NCI-H1930 (cell line): ENCODE results near the gene TOB1.
"Not testable (repeated sequence)": the region's sequence is repeated elsewhere in the genome, so short reads cannot be mapped to it uniquely, and the experiment has no call there.

Source experiments
- DNase-seq, 2 experiments: peaks; one replicate each; lab custom pipeline; 2025; lab: John Stamatoyannopoulos, UW

TOB1 gene

DNA sequence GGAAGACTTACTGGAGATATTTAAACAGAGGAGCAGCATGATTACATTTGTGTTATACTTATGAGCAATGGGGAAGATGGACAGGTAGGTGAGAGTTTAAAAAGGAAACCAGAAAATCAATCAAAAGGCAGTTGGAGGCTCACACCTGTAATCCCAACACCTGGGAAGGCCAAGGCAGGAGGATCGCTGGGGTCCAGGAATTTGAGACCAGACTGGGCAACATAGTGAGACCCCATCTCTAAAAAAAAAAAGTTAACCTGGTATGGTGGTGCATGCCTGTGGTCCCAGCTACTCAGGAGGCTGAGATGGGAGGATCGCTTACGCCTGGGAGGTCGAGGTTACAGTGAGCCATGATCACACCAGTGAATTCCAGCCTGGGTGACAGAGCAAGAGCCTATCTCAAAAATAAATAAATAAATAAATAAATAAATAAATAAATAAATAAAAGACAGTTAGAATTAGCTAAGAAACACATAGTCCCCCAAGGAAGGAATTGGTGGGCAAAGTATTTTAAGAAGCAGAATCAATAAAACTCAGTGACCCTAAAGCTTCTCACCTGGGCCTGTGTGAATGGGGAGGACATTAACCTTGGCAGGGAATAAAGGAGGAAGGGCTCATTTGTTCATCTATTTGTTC is 32.3 kb upstream of the TOB1 start:
- no peak for DNase-seq

DNA sequence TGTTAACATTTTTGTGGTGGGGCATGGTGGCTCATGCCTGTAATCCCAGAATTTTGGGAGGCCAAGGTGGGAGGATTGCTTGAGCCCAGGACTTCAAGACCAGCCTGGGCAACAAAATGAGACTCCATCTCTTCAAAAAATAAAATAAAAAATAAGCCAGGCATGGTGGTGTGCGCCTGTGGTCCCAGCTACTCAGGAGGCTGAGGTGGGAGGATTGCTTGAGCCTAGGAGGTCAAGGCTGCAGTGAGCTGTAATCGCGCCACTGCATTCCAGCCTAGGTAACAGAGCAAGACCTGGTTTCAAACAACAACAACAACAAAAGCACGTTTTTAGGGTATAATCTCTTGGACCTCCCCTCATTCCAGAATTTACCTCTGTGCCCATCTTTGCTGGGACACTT is 28.4 kb upstream of the TOB1 start:
- not testable (repeated sequence) for DNase-seq

DNA sequence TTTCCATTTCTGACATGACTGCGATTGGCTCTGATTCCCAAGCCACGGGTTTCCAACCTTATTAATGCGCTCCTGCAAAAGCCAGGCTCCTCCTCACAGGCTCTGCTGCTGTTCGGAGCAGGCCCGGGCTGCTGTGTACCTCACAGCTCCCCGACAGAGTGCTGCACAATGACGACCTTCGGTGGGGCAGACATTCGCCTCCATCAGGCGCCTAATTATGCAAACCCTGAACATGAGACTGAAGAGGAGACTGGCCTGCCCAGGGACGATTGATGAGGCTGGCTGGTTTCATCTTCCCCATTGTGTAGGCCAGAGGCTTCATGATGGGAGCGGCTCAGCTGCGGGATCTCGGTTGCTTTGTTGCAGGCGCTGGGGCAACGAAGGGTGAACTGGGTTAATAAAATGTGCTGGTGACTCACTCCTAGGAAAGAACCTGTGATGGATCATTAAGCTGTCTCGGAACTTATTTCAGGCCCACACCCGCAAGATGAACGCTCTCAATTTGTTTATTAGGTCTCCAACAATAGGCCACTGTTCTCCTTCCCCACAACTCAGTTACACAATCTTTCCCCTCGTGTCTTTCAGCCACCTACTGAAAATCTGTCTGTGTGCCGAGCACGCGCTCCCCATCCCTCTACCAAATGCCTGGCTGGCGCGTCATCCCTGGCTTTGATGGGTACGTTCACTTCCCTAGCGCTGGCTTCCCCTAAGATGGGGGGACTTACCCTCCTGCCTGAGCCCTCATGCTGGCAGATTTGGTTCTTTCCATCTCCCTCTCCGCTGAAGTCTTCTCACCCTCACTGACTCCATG is 27.2 kb upstream of the TOB1 start:
- no peak for DNase-seq

DNA sequence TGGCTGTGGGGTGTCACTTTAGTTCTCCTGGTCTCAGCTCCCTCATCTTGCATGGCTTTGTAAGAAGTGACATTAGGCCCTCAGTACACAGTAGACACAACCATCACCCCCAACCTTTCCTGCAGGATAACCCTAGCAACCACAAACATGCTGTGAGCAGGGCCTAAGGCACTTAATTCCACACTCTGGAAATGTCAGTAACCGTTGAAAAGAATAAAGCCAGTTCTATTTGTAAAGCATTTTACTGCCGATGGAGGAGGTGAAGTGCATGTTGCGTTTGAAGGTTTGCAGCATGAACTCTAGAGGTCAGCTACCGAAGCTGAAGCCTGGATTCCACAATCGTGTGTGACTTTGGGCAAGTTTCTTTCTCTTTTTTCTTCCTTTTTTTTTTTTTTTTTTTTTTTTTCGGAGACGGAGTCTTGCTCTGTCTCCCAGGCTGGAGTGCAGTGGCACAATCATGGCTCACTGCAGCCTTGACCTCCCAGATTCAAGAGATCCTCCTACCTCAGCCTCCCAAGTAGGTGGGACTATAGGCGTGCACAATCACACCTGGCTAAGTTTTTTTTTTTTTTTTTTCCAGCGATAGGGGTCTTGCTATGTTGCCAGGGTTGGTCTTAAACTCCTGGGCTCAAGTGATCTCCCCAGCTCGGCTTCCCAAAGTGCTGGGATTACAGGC is 26.1 kb upstream of the TOB1 start:
- no peak for DNase-seq

DNA sequence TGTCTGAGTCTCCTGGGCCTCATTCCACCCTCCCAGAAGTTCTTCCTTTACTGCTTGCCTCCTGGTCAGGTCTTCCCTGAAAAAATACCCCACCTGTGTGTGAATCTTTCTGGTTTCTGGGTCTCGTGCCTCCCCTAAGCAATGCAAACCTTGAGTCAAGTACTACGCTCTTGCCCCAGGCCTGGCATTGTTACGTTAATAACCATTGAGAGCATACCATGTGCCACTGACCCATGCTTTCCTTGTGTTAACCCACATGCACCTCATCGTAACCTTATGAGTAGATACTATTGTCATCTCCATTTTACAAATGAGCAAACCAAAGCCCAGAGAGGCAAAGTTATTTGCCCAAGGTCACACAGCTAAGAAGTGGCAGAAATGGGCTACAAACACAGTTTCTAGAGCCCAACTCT is 25.4 kb upstream of the TOB1 start:
- no peak for DNase-seq

DNA sequence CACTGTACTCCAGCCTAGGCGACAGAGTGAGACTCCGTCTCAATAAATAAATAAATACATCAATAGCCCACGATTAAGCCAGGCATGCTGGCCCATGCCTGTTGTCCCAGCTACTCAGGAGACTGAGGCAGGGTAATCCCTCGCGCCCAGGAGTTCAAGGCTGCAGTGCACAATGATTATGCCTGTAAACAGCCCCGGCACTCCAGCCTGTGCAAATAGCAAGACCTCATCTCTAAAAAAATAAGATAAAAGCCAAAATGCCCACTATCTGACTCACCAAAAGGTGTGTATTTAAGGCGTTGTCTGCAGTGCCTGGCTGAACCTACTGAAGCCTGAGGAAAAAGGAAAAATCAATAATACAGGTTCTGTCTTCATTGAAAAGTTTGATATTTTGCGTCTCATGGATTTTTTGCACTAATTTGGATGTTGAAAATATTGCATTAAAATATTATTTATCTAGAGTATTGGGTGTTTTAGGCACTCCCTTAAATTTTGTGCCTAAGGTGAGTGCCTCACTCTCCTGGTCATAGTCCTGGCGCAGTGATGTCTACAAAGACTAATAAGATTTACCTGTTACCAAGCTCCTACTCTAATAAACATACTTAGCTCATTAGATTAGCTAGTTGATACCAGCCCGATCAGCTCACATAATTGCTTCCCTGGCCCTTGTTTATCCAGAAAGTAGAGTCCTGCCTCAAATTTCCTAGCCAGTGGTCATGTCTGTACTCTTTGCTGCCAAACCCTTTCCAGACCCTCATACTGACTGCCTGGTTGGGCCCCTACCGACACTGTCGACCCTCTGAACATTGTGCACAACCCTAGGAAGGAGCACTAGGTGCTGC is 24.7 kb upstream of the TOB1 start:
- no peak for DNase-seq

DNA sequence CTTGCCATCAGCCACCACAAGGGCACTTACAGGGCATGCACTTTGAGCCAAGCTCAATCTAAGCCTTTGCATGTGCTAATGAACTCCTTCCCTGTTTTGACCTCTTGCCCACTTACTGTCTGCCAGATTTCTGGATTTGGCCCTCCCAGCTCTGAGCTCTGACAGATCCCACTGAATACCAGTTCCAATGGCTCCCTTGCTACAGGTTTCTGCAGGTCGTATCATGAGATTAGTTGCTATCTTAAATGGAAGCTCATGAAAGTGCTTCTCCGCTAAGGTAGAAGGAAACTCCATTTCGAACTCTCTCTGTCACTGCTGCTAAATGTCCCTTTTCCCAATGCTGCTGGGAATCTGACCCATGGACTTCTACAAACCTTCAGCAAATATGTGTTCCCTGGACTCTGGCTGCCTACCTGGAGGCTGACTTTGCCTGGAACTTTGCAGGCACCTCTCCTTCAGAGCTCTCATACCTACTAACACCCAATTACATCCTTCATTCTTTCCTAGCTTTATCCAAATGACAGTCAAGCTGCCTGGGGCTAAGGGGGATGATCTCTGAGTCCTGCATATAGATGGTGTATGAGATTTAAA is 23.5 kb upstream of the TOB1 start:
- DNase-seq = no peak

DNA sequence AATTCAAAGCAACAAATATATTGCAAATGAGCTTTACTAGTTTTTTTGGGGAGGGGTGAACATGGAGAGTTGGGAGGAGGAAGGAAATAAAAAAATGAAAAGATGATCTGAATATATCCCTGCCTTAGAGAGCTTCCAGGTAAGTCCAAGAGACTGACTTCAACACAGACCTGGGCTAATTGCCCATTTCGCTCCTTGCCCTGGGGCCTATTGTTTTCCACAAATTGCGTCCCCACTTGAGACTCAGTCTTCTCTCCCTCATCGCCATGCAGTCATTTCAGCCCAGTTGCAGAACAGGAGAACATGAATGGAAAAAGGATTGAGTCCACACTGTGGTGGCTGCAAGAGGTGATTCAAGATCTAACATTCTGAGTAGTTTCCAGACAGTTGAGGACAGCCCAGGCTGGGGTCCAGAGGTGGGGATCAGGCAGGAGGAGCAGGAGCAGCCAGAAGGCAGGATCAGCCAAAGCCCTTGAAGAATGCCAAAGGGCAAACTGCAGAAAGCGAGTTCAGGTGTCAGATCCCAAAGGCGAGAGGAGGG is 21.6 kb upstream of the TOB1 start:
- DNase-seq = no peak

DNA sequence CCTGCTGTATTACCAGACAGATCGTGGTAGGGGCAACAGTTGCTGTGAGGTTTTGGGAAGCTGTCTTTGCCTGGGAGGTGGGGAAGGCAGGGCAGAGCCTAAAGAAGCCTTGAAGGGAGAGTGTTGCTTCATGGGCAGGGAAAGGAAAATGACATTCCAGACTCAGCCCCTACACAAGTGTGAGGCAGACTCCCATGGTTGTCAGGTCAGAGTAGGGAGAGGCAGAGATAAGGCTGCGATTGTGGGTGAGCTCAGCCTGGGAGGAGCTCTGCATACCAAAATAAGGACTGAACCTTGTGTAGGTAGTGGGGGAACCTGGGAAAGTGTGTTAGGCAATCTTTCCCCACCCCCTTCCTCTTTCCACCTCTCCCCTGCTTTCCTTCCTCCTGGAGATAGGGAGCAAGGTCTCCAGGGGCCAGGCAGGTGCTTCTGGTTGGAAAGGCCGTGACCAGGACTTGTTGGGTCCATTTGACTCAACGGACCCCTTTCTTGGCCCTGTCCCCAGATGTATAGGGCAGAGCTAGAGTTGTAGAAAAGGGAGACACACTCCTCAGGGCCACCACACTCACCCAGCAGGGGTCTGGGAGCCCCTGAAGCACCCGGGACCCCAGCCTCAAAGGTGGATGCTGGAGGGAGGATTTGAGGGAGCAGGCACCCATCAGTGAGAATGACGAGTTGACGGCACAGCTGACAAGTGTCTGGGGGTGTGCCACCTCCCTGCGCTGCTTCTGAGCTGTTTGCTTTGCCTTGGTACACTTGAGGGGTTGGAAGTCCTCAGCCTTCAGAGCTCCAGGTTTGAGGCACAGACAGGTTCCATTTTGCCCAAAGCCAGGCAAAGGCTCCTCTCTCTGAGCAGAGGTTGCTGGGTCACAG is 18.5 kb upstream of the TOB1 start:
- DNase-seq = no peak

DNA sequence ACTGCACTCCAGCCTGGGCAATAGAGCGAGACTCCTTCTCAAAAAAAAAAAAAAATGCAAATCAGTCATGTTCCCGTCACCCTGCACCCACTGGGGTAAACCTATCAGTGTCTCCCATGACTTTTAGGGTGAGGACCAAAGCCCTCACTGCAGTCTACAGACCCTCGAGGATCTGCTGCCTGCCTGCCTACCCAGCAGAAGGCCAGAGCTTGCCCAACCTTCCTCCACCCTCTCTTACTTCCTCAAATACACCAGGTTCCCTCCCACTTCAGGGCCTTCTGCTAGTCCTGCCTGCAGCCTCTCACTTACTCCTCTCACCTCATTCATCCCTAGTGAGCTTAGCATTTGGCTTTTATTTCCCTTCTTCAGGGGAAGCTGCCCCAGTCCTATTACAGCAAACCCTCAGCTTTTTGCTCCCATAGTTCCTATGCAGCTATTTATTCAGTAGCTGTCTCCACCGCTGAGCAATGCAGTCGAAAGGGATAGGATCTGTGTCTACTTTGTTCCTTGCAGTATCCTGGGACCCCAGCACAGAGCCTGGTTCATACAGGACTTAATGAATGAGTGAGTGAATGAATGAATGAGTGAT is 17.8 kb upstream of the TOB1 start:
- no peak for DNase-seq

DNA sequence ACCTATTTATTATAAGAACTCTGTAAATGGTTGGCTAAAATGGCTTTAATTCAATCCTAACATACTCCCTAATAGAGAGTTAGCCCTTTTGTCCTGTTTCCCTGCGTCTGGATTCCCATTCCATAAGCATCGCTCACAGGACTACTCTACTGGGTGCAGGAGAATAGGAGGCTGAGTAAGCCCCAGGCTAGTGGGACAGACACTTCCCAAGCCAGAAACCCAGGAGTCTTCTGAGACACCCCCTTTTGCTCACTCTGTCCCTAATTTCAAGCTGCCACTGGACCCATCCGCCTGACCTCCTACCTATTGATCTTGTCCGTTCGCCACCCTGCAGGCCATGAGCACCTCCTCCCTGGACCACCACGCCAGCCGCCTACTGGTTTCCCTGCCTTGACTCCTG is 16.7 kb upstream of the TOB1 start:
- DNase-seq = no peak

DNA sequence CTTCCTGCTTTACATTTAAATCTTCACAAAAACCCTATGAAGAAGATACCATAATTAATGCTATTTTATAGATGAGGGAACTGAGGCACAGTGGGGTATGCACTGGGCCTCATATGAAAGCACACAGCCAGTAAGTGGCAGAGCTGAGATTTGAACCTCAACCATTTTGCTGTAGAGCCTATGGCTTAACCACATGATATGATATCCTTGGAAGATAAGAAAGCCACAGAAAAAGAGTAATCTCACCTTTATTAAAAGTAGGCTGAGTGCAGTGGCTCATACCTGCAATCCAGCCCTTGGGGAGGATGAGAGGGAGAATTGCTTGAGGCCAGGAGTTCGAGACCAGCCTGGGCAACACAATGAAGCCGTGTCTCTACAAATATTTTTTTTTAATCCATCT is 15.0 kb upstream of the TOB1 start:
- no peak for DNase-seq

DNA sequence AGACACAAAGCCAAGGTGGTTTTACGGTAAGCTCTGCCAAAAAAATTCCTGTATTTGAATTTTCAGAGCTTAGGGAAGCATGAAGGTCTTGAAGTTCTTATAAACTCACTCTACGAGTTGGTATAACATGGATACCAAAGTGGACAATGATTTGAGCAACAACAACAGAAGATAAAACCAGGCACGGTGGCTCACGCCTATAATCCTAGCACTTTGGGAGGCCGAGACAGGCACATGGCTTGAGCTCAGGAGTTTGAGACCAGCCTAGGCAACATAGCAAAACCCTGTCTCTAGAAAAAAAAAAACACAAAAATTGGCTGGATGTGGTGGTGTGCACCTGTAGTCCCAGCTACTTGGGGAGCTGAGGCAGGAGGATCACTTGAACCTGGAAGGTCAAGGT is 12.9 kb upstream of the TOB1 start:
- DNase-seq = no peak

DNA sequence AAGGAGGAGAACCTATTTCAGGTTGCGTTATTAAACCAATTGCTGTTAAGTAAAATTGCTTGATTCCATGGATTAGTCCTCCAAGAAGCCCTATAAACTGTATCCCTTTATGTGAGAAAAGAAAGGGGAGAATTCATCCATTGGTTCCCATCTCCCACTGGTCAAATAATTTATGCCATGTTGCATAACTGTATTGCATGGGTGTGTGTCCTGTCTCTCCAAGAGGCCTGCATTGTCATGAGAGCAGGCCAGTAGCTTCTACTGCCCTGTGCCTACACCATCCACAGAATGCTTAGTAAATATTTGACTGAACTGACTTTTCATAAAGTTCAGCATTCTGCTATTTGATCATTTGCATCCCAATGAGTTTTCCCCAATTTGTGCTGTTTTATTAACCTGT is 11.7 kb upstream of the TOB1 start:
- DNase-seq = no peak

DNA sequence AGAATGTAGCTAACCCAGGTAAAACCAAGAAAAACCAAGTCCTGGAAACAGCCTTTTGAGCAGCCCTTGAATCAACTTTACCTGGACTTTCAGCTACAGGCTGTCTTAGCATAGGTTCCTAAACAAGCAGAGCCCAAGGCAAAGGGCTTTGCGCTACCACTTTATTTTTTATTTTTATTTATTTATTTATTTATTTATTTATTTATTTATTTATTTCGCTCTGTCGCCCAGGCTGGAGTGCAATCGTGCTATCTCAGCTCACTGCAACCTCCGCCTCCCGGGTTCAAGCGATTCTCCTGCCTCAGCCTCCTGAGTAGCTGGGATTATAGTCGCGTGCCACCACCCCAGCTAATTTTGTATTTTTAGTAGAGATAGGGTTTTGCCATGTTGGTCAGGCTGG is 10.9 kb upstream of the TOB1 start:
- DNase-seq = not testable (repeated sequence)

DNA sequence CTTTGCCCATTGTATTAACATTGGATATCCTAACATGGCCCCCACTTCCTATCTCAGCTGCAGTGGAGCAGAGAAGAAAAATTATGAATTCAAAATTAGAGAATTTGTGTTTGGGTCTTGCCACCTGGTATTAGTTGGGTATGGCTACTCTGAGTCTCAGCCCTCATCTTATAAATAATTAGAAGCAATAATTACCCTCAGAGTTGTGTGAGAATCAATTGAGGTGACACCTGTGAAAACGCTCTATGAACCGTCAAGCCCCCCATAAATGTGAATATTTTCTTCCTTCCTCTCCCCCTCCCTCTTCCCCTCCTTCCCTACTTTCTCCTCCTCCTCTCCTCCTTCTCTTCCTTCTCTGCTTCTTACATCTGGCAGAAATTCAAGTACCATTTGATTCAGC is 8.9 kb upstream of the TOB1 start:
- no peak for DNase-seq

DNA sequence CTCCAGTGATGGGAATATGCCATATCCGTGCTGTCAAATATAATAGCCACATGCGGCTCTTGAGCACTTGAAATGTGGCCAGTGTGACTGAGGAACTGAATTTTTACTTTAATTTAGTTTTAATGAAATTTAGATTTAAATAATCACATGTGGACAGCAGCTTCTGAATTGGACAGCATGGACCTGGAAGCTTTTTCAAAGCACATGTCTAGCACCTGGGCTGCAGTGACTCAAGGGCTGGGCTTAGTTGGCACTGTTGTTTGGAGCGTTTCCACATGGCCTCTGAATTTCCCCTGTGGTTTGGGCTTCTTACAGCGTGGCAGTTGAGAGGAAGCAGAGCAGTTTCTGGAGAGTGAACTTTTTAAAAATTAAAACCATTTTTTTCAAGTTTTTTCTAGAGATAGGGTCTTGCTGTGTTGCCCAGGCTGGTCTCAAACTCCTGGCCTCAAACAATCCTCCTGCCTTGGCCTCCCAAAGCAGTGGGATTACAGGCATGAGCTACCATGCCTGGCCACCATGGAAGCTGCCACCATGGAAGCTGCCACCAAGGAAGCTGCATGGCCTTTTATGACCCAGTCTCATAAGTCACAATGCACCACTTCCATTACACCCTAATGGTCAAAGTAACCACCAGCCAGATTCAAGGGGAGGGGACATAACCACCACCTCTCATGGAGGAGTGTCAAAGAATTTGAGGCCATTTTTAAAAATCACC is 6.7 kb upstream of the TOB1 start:
- no peak for DNase-seq

DNA sequence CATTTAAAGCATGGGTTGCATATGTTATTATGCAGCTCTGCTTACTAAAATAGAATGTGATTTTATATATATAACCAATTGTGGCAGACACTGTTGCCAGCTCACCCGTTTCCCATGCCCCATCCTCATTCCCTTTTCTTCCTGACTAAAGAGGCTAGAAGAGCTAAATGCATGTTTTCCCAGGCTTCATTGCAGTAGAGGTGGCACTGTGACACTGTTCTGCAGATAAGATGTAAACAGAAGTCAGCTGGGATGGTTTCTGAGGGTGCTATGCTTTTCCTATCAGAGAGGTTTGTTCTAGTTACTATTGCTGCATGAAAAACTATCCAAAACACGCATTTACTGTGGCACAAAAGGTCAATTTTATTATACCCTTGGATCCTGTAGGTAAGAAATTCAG is 5.7 kb upstream of the TOB1 start:
- DNase-seq = no peak

DNA sequence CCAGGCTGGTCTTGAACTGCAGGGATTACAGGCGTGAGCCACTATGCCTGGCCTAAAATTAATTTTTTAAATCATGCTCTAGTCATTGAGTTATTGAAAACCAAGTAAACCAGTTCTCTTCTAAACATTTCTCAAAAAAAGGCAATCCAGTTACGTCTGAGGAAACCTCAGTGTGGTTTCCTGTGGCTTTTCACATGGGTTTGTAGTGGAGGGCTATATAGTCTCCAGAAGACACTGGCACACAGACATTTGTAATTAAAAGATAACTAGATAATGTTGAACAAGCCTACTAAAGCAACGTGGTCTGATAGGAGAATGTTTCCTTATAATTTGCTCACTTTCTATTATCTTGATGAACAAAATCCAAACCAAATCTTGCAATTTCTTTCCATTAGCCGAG is 5.2 kb upstream of the TOB1 start:
- no peak for DNase-seq

DNA sequence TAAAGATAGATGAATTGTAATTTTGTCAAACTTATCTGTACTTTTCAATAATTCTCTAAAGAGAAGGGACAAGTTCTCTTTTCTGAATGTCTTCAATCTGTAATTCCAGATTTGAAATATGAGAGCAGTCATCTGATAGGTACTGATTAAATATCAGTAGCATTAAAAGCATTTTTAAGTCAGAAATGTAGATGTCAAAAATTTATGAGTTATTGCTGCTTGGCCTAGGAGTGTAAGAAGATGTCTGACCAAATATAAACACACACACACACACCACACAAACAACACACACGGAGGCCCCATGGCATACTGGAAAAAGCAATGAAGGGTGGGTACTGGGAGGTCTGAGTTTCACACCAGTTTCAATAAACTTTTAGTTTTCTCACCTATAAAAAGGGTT is 2.4 kb upstream of the TOB1 start:
- no peak for DNase-seq
